ENCODE data around the gene APC.

GRCh38 chr5:112713206-112713605, 24.5 kb upstream of the APC start:
- no peak for TF ChIP-seq POLR2A (IDR thresholded peaks at IDR 0.05)
- TF ChIP-seq, protein P1, sequence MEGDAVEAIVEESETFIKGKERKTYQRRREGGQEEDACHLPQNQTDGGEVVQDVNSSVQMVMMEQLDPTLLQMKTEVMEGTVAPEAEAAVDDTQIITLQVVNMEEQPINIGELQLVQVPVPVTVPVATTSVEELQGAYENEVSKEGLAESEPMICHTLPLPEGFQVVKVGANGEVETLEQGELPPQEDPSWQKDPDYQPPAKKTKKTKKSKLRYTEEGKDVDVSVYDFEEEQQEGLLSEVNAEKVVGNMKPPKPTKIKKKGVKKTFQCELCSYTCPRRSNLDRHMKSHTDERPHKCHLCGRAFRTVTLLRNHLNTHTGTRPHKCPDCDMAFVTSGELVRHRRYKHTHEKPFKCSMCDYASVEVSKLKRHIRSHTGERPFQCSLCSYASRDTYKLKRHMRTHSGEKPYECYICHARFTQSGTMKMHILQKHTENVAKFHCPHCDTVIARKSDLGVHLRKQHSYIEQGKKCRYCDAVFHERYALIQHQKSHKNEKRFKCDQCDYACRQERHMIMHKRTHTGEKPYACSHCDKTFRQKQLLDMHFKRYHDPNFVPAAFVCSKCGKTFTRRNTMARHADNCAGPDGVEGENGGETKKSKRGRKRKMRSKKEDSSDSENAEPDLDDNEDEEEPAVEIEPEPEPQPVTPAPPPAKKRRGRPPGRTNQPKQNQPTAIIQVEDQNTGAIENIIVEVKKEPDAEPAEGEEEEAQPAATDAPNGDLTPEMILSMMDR (IDR thresholded peaks at IDR 0.05), result no peak
